GM18870 (cell line): ENCODE results near the gene LYAR.

Source experiments
- ATAC-seq: cut with Tn5 transposase; IDR thresholded peaks from one replicate; pipeline ENCODE4 v1.9.1; 2021; ENCODE audit warnings: moderate library complexity; ENCODE audit not compliant: unreplicated experiment

Gene LYAR

DNA sequence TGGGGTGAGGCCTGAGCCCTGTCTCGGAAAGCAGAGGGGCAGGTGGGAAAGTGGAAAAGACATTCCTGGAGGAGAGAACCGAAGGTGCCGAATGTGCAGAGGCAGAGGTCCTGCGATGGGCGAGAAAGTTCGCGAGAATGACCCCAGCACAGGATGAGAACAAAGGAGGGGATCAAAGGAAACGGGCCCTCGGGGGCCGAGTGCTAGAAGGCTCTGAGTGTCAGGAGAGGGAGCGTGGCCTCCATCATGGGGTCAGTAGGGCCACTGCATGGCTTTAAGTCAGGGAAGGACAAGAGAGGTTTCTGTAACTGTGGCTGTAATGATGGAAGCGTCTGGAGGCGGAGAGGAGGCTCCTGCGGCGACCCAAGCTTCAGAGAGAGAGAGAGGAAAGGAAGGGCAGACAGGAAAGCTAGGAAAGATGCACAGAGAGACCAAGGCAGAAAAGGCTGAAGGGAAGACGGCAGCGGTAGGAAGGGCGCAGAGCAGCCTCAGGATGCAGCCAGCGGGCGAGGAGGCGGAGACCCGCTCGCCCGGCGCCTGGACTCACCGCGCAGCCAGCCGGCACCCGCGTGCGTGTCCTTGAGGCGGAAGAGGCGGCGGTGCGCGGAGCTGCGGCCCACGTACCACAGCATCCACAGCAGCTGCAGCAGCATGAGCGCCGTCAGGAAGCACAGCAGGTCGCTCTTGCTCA is 63.9 kb downstream of the LYAR start:
- no peak for ATAC-seq
